Motor neuron (in vitro differentiated cells): ENCODE results near the gene CLSTN1. TPM values are rescaled to one million over a fixed set of nuclear protein-coding genes. Genes with fewer than 3 reads are reported as not detected.

Experiments used
- ATAC-seq, 8 experiments: fragments of 200-7000 bp; cut with Tn5 transposase; replicated peaks in 6 of 8; 2 replicates each; pipeline ENCODE4 v1.8.0; 2021; ENCODE audit warnings: mild to moderate bottlenecking in 8 of 8, moderate library complexity in 8 of 8
- H3K27ac ChIP-seq, 2 donors: fragments of 250-450 bp; sonication (Bioruptor Pico); 2 replicates each; pipeline ENCODE4 v1.9.0; 2021; ENCODE audit warnings: antibody characterized with exemption in 2 of 2, mild to moderate bottlenecking in 2 of 2, moderate library complexity in 1 of 2
- H3K4me1 ChIP-seq, 2 donors: fragments of 250-450 bp; sonication (Bioruptor Pico); replicated peaks in 1 of 2; 2 replicates each; pipeline ENCODE4 v1.6.1; 2021; ENCODE audit warnings: antibody characterized with exemption in 2 of 2, mild to moderate bottlenecking in 2 of 2, moderate library complexity in 1 of 2
- H3K4me3 ChIP-seq, 5 donors: fragments of 250-450 bp; sonication (Bioruptor Pico); 2 replicates each; pipeline ENCODE4 v1.9.0; 2021; ENCODE audit warnings: antibody characterized with exemption in 5 of 5, mild to moderate bottlenecking in 5 of 5, moderate library complexity in 4 of 5
- WGBS, 10 experiments: fragments of 450-650 bp; shearing (Covaris generic); methylation state at CpG; one replicate each; pipeline ENCODE4 v1.0.0; 2022; 5-methylcytosine and 5-hydroxymethylcytosine counted together
- in situ Hi-C, 9 experiments: fragments of 400-800 bp; cut with MboI; loops; one replicate each; pipeline ENCODE4 v1.15.0; 2021; ENCODE audit warnings: low sequenced_read_pairs in 9 of 9, low pct_unique_long_range_greater_than_20kb in 2 of 9; ENCODE audit not compliant: unreplicated experiment in 9 of 9
- total RNA-seq, 8 experiments: library from RNA; unstranded; fragments of 300-600 nt; gene quantifications; 2 replicates each; pipeline versions ENCODE4 v1.2.3 to v1.2.4, GENCODE V29; 2022

The CLSTN1 gene
- total RNA-seq, 8 experiments from 2014 or later = 36.6 to 140 (median 112) TPM

GRCh38 chr1:9680828-9681227 is 142.9 kb downstream of the CLSTN1 start:
- Histone ChIP-seq H3K27ac (no peak overlapping the region), H3K4me3 (no peak overlapping the region), H3K4me1 (no peaks in the 10 kb centered on the region)
- WGBS, 10 experiments = 82 to 98% (median 90%) methylated on average over 2 to 6 of the region's 6 CpGs; no CpG with 5 or more reads in 4 of the 10 experiments
- in situ Hi-C loops = no loop called here
- ATAC-seq = no peak

- in situ Hi-C loops = no loop called here
- 73 to 100% (median 90%) methylated on average over 1 to 2 of the region's 2 CpGs; no CpG with 5 or more reads in 3 of the 10 experiments for WGBS, 10 experiments
- ATAC-seq = no peak
- H3K4me3 ChIP-seq = no peak overlapping the region
- no peak overlapping the region for H3K27ac ChIP-seq
- H3K4me1 ChIP-seq = no peaks in the 10 kb centered on the region
Measured at GRCh38 chr1:9680091-9680490, 143.7 kb downstream of the CLSTN1 start.

Other genes starting within 250 kb of the CLSTN1 start
- 10 to 100 TPM in 4 of 8 experiments, 1 to 10 TPM in 4; 5.0 to 20.2 (median 10.7) TPM for gene TMEM201, start 235.1 kb downstream of the CLSTN1 start, total RNA-seq
- 1 to 10 TPM in 7 of 8 experiments, under 1 TPM in 1; 0.80 to 6.8 (median 5.4) TPM for gene PIK3CD, start 172.2 kb downstream of the CLSTN1 start, total RNA-seq
- gene CTNNBIP1, start 86.3 kb upstream of the CLSTN1 start, total RNA-seq = 10 to 100 TPM in 6 of 8 experiments, 1 to 10 TPM in 2; 4.9 to 33.1 (median 24.1) TPM
- 10 to 100 TPM; 19.0 to 88.2 (median 58.2) TPM for gene LZIC, start 119.4 kb upstream of the CLSTN1 start, total RNA-seq
- 10 to 100 TPM in 3 of 8 experiments, 1 to 10 TPM in 5; 7.4 to 16.3 (median 9.4) TPM for gene NMNAT1, start 119.5 kb upstream of the CLSTN1 start, total RNA-seq
- under 1 TPM in 1 of 8 experiments, not detected in 7; 0.62 TPM for gene RBP7, start 173.3 kb upstream of the CLSTN1 start, total RNA-seq
- 10 to 100 TPM; 27.8 to 57.8 (median 44.6) TPM for gene UBE4B, start 209.0 kb upstream of the CLSTN1 start, total RNA-seq